ENCODE measurements around the gene FLVCR1.
"Not testable (repeated sequence)": the region's sequence is repeated elsewhere in the genome, so short reads cannot be mapped to it uniquely, and the experiment has no call there.

The FLVCR1 gene

GRCh38 chr1:212857992-212858460, at the start of gene FLVCR1:
TSS of gene FLVCR1 (plus strand) at chr1:212858275. CDS start at chr1:212858453, 178 bp downstream.
- Histone ChIP-seq H3K27ac (peak within 1 kb of the TSS in 20 of 21 experiments; percentile 57 to 94 (median 87)), H3K4me3 (peak within 1 kb of the TSS; percentile 75 to 99 (median 96))

GRCh38 chr1:212814537-212815334, 43.3 kb upstream of the FLVCR1 start:
- no peak overlapping the region for H3K27ac ChIP-seq
- no peak overlapping the region for H3K4me3 ChIP-seq

GRCh38 chr1:212816567-212817278, 41.4 kb upstream of the FLVCR1 start:
- Histone ChIP-seq H3K4me3 (no peak overlapping the region), H3K27ac (no peak overlapping the region)

DNA sequence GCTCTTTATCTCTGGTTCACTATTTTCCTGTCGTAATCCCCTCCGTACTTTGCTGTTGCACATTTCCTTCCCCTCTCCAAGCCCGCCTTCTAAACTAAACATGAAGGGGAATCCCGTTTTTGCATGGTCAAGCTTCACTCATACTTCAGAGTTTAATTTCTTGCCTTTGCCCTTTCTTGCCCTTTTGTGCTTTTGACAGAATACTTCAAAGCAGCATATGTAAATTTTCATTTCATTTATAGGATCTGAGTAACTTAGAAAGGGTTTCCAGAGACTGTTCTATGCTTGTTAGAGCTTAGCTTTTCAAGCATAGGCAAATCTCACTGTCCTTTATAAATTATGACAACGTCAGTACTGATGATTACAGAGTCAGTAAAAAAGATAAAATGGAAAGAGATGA, 38.3 kb upstream of the FLVCR1 start:
- H3K4me3 ChIP-seq, result no peak overlapping the region
- H3K27ac ChIP-seq, result no peak overlapping the region

DNA sequence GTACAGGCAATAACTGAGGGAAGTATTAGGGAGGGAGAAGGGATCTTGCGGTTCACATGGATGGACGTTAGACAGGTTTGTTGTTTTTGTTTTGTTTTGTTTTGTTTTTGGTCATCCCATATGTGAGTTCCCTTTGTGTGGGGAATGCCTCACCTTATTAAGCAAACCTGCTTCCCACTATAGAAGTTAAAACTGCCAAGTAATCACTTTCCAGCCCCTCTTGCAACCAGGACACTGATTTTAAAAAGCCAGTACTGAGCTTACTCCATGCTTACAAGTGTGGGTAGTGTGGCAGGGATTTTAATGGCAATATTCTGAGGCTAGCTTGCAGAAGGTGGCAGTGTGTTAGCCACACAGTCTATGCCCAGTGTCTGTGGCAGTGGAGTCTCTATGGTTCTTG, 37.1 kb upstream of the FLVCR1 start:
- Histone ChIP-seq H3K27ac (no peak overlapping the region), H3K4me3 (no peak overlapping the region)

GRCh38 chr1:212822956-212823355, 35.1 kb upstream of the FLVCR1 start:
- no peak overlapping the region for H3K4me3 ChIP-seq

GRCh38 chr1:212824201-212824600, 33.9 kb upstream of the FLVCR1 start:
- no peak overlapping the region for H3K4me3 ChIP-seq
- H3K27ac ChIP-seq, result no peak overlapping the region

More at GRCh38 chr1:212822956-212823355, 35.1 kb upstream of the FLVCR1 start:
- no peak overlapping the region for H3K27ac ChIP-seq

GRCh38 chr1:212825798-212826452, 32.1 kb upstream of the FLVCR1 start:
- H3K4me3 ChIP-seq, result no peak overlapping the region

DNA sequence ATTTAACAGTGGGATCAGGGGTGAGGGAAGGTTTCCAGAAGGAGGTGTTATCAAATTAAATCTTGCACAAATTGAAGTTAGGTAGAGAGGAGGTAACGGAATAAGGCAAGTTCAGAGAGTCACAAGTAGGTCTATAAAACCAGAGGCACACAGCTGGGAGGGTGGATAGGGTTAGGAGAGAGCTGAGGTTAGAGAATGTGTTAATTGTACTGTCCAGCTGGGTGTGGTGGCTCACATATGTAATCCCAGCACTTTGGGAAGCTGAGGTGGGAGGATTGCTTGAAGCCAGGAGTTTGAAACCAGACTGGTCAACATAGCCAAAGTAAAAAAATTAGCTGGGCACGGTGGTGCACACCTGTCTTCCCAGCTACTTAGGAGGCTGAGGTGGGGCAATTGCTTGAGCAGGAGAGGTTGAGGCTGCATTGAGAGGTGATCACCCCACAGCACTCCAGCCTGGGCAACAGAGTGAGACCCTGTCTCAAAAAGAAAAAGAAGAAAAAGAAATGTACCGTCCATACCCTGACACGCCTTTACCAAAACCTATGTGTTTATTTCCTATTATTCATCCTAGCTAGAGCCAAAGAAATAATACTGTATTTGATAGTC, 30.8 kb upstream of the FLVCR1 start:
- Histone ChIP-seq H3K27ac (no peak overlapping the region), H3K4me3 (no peak overlapping the region)

More at GRCh38 chr1:212825798-212826452, 32.1 kb upstream of the FLVCR1 start:
- no peak overlapping the region for H3K27ac ChIP-seq

GRCh38 chr1:212827831-212828278, 30.2 kb upstream of the FLVCR1 start:
- Histone ChIP-seq H3K4me3 (no peak overlapping the region), H3K27ac (no peak overlapping the region)

DNA sequence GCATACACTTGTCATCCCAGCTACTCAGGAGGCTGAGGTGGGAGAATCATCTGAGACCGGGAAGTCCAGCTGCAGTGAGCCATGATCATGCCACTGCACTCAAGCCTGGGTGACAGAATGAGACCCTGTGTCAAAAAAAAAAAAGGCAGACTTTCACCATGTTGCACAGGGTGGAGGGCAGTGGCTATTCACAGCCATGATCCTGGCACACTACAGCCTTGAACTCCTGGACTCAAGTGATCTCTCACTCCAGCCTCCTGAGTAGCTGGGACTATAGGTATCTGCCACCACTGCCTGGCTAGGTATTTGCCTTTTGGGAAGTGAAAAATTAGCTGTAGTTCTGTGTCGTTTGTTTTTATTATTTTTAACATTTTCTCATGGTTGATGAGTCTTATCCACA, 29.7 kb upstream of the FLVCR1 start:
- no peak overlapping the region for H3K27ac ChIP-seq
- no peak overlapping the region for H3K4me3 ChIP-seq

GRCh38 chr1:212833211-212834207, 24.6 kb upstream of the FLVCR1 start:
- not testable (repeated sequence) for H3K4me3 ChIP-seq
- peak overlapping the region in 1 of 21 experiments; percentile 13 for H3K27ac ChIP-seq

DNA sequence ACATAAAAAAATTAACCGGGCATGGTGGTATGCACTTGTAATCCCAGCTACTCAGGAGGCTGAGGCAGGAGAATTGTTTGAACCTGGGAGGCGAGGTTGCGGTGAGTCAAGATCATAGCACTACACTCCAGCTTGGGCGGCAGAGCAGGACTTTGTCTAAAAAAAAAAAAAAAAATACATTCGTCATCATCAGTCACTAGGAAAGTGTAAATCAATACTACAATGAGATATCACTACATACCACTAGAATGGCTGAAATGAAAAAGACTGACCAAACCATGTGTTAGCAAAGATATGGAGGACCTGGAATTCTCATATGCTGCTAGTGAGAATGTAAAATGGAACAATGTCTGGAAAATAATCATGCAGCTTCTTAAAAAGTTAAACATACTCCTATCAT, 19.9 kb upstream of the FLVCR1 start:
- Histone ChIP-seq H3K27ac (no peak overlapping the region), H3K4me3 (no peak overlapping the region)

GRCh38 chr1:212844521-212844920, 13.6 kb upstream of the FLVCR1 start:
- H3K27ac ChIP-seq, result not testable (repeated sequence)

GRCh38 chr1:212847549-212847948, 10.5 kb upstream of the FLVCR1 start, which contains the start of gene SPATA45:
TSS of gene SPATA45 (minus strand) at chr1:212847649. CDS start at chr1:212836149, 11,500 bp downstream.
- no peak within 1 kb of the TSS for H3K4me3 ChIP-seq
- no peak within 1 kb of the TSS for H3K27ac ChIP-seq

More at GRCh38 chr1:212844521-212844920, 13.6 kb upstream of the FLVCR1 start:
- not testable (repeated sequence) for H3K4me3 ChIP-seq

DNA sequence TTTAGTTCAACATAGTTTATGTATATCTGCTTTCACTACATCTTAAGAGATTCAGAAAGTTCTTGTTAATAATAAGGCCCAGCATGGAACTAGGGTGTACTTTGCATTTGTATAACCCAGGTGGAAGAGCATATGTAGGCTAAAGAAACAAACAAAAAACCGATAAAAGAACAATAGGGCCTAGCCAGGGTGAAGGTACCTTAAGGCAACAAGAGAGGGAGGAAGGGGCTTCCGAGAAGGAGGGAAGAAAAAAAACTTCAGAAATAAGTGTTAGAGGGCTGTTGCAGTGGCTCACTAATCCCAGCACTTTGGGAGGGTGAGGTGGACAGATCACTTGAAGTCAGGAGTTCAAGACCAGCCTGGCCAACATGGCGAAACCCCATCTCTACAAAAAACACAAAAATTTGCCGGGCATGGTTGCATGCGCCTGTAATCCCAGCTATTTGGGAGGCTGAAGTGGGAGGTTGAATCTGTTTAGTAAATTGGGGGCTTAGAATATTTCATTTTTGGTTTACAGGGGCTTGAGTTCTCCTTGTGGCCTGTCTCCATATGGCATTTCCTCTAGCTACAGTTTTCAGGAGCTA, 5.9 kb upstream of the FLVCR1 start:
- Histone ChIP-seq H3K4me3 (no peak overlapping the region), H3K27ac (no peak overlapping the region)

DNA sequence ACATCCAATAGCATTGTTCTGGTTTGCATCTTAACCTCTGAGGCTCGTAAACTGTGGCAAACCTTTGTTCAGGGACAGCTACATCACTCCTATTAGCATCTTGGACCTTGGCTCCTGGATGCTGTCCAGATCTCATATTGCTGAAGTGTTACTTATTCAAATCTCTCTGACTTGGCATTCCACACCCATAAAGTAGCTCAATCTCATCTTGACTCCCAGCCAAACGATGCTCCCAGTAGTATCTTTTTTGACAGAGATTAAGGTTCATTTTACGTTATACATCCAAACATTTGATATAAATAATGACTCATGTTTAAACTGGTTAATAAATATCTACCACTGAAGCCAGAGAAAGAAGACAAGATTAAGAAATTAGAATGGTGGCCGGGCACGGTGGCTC, 4.4 kb upstream of the FLVCR1 start:
- Histone ChIP-seq H3K27ac (no peak overlapping the region), H3K4me3 (no peak overlapping the region)

- peak overlapping the region in 1 of 21 experiments; percentile 90 for H3K27ac ChIP-seq
- peak overlapping the region in 1 of 7 experiments; percentile 99 for H3K4me3 ChIP-seq
Observed at GRCh38 chr1:212856755-212857154, 1.3 kb upstream of the FLVCR1 start.

Data from skin epidermis (tissue), 12 donors.